CD4-positive, alpha-beta T cell (primary cell): ENCODE data around the gene PCDHB8. TPM values are rescaled to one million over a fixed set of nuclear protein-coding genes. Genes with fewer than 3 reads are reported as not detected.
"Not testable (repeated sequence)": the region's sequence is repeated elsewhere in the genome, so short reads cannot be mapped to it uniquely, and the experiment has no call there.

Source experiments
- ATAC-seq: fragments of 200-7000 bp; cut with Tn5 transposase; one replicate; pipeline ENCODE4 v1.10.0; 2022; ENCODE audit warnings: mild to moderate bottlenecking; ENCODE audit not compliant: poor library complexity
- CTCF ChIA-PET: fragments of 350-600 bp; sonication (Branson Sonifier 250); formaldehyde crosslinking; loops from one replicate; lab custom pipeline; 2021; ENCODE audit warnings: antibody characterized with exemption, inconsistent platforms; lab: Charles Lee
- POLR2A ChIA-PET: fragments of 350-600 bp; sonication (Branson Sonifier 250); formaldehyde crosslinking; loops from one replicate; lab custom pipeline; 2021; ENCODE audit warnings: antibody characterized with exemption, inconsistent platforms; lab: Charles Lee
- DNase-seq, 14 experiments: peaks; one replicate each; pipeline ENCODE4 v3.0.0-alpha.2; 2013 to 2020; ENCODE audit warnings: mixed read lengths in 2 of 14
- H3K27ac ChIP-seq, 2 donors: one replicate each; pipeline versions ENCODE4 v1.5.1 to v1.7.0; 2013; ENCODE audit warnings: low read length in 2 of 2, low read depth in 1 of 2, mild to moderate bottlenecking in 1 of 2
- H3K27me3 ChIP-seq, 2 experiments: 1 replicate in 1 of 2; 2 replicates in 1 of 2; pipeline versions ENCODE4 v1.6.1 to v1.7.0; 2013; ENCODE audit warnings: low read length in 2 of 2, control low read depth in 1 of 2, mild to moderate bottlenecking in 1 of 2, moderate library complexity in 1 of 2; ENCODE audit not compliant: insufficient read depth in 2 of 2, control insufficient read depth in 1 of 2
- H3K36me3 ChIP-seq: one replicate; pipeline ENCODE4 v1.6.1; 2013; ENCODE audit warnings: low read length, control low read depth; ENCODE audit not compliant: insufficient read depth
- H3K4me1 ChIP-seq: one replicate; pipeline ENCODE4 v1.6.1; 2013; ENCODE audit warnings: low read length, control low read depth; ENCODE audit not compliant: insufficient read depth
- H3K4me3 ChIP-seq: one replicate; pipeline ENCODE4 v1.5.1; 2013; ENCODE audit warnings: mild to moderate bottlenecking, low read length, moderate library complexity
- H3K9me3 ChIP-seq, 2 experiments: 1 replicate in 1 of 2; 2 replicates in 1 of 2; pipeline versions ENCODE4 v1.6.1 to v1.7.0; 2013; ENCODE audit warnings: low read length in 2 of 2, mild to moderate bottlenecking in 2 of 2, control low read depth in 1 of 2, moderate library complexity in 1 of 2; ENCODE audit not compliant: control insufficient read depth in 1 of 2, insufficient read depth in 1 of 2
- H3K27ac Mint-ChIP-seq: one replicate; pipeline ENCODE4 v1.8.0; 2020; ENCODE audit warnings: mixed read lengths
- H3K27me3 Mint-ChIP-seq: one replicate; pipeline ENCODE4 v1.8.0; 2021; ENCODE audit warnings: mixed read lengths
- H3K36me3 Mint-ChIP-seq: one replicate; pipeline ENCODE4 v1.8.0; 2021; ENCODE audit warnings: low read depth, mixed read lengths
- H3K4me1 Mint-ChIP-seq: one replicate; pipeline ENCODE4 v1.8.0; 2021; ENCODE audit warnings: low read depth, mixed read lengths
- H3K4me3 Mint-ChIP-seq: one replicate; pipeline ENCODE4 v1.8.0; 2020; ENCODE audit warnings: mild to moderate bottlenecking, mixed read lengths
- H3K9me3 Mint-ChIP-seq: one replicate; pipeline ENCODE4 v1.8.0; 2020; ENCODE audit warnings: mixed read lengths
- CTCF ChIP-seq: fragments of 200-600 bp; IDR thresholded peaks from one replicate; pipeline ENCODE4 v1.8.0; 2022; ENCODE audit warnings: antibody characterized with exemption, mild to moderate bottlenecking
- intact Hi-C, 2 experiments: fragments of 100-400 bp; cut with DNase I in 1 of 2; cut with micrococcal nuclease in 1 of 2; formaldehyde crosslinking; loops; one replicate each; pipeline versions ENCODE4 v1.15.1 to v1.9.0; 2023 to 2025; cut with DNase I, micrococcal nuclease
- polyA plus RNA-seq, 2 donors: library from polyadenylated mRNA; unstranded; fragments of 120-200 nt; gene quantifications; one replicate each; pipeline ENCODE4 v1.2.1, GENCODE V29; 2013
- total RNA-seq, 174 experiments: library from RNA in 2 of 174; stranded (reverse) in 2 of 174; gene quantifications; one replicate each; pipeline ENCODE4 v1.2.3 and lab custom pipeline; 2021 to 2026

The PCDHB8 gene
- total RNA-seq, result not detected
- polyA plus RNA-seq (2013, experiment 1 of 2), result not detected
- polyA plus RNA-seq (2013, experiment 2 of 2), result 0.05 TPM
- 0 to 0.11 (median 0) reads per million in 172 experiments for total RNA-seq (lab: John Stamatoyannopoulos, UW)

DNA sequence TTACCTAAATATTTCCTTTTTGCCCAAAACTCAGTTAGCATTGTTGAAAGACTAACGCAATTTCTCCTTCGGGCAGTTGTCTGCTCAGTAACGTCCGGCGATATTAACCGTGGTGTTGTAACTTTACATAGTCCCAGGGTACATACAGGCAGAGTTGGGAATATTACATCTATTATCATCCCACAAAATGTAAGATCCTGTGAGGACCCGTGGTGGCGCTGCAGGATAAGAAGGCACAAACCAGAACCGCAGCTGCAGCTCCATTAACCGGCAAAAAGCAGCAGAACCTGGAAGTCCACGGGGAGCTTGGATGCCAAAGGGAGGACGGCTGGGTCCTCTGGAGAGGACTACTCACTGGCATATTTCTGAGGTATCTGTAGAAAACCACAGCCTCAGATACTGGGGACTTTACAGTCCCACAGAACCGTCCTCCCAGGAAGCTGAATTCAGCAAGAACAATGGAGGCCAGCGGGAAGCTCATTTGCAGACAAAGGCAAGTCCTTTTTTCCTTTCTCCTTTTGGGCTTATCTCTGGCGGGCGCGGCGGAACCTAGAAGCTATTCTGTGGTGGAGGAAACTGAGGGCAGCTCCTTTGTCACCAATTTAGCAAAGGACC lies at the start of gene PCDHB8:
TSS of gene PCDHB8 (plus strand) at position 214 of the 615 bp plus-strand sequence. CDS start at position 459, 245 bp downstream.
- H3K4me3 Mint-ChIP-seq, ATAC-seq, H3K4me1 Mint-ChIP-seq, H3K36me3 ChIP-seq, H3K27ac ChIP-seq, H3K36me3 Mint-ChIP-seq, H3K4me3 ChIP-seq, H3K9me3 Mint-ChIP-seq, DNase-seq, H3K27ac Mint-ChIP-seq, CTCF ChIA-PET, intact Hi-C loops, H3K4me1 ChIP-seq, POLR2A ChIA-PET: not testable (repeated sequence)
- H3K27me3 Mint-ChIP-seq, result peaks cover 39% of the 10 kb centered on the region
- Histone ChIP-seq H3K9me3 (peaks cover 12 to 24% of the 10 kb centered on the region in 2 experiments), H3K27me3 (peaks cover 33 to 60% of the 10 kb centered on the region in 2 experiments)

DNA sequence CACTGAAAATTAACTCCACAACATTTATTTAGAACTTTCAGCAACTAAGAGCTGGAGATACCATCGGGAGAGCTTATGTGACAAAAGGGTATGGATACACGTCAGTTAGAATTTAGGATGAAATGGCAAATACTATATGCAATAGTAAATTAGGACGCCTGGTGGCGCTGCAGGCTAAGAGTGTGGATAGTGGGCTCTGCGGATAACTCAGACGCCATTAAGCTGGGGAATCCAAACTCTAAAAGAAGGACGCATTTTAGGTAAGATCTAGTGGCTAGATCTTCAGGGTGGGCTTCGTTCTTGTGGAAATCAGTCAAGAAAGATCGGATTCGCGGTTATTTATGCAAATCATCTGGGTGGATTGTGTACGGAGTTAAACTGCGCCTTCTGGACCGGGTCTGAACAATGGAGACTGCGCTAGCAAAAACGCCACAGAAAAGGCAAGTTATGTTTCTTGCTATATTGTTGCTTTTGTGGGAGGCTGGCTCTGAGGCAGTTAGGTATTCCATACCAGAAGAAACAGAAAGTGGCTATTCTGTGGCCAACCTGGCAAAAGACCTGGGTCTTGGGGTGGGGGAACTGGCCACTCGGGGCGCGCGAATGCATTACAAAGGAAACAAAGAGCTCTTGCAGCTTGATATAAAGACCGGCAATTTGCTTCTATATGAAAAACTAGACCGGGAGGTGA lies 42.4 kb upstream of the PCDHB8 start, which contains the start of gene PCDHB5:
TSS of gene PCDHB5 (plus strand) at position 177 of the 688 bp plus-strand sequence. CDS start at position 406, 229 bp downstream.
- Histone ChIP-seq H3K4me1 (no peaks in the 10 kb centered on the region), H3K4me3 (no peak within 1 kb of the TSS), H3K27me3 (peaks cover 0 to 15% of the 10 kb centered on the region in 2 experiments), H3K27ac (no peak within 1 kb of the TSS), H3K9me3 (peaks cover 25 to 34% of the 10 kb centered on the region in 2 experiments), H3K36me3 (no peaks in the 10 kb centered on the region)
- H3K36me3 Mint-ChIP-seq, result no peaks in the 10 kb centered on the region
- ChIA-PET POLR2A (no interaction called here), CTCF (interaction anchor here (1.2 kb wide), 1 partner anchor 429 kb away, joined by 3 read pairs; no protein-coding TSS in a partner anchor)
- DNase-seq, result no peak
- peaks cover 21% of the 10 kb centered on the region for H3K9me3 Mint-ChIP-seq
- no peak within 1 kb of the TSS for H3K27ac Mint-ChIP-seq
- no peak for TF ChIP-seq CTCF
- H3K4me1 Mint-ChIP-seq, result no peaks in the 10 kb centered on the region
- ATAC-seq, result no peak
- peak within 1 kb of the TSS; percentile 73 for H3K4me3 Mint-ChIP-seq
- peaks cover 50% of the 10 kb centered on the region for H3K27me3 Mint-ChIP-seq
- intact Hi-C loops, result no loop called here

DNA sequence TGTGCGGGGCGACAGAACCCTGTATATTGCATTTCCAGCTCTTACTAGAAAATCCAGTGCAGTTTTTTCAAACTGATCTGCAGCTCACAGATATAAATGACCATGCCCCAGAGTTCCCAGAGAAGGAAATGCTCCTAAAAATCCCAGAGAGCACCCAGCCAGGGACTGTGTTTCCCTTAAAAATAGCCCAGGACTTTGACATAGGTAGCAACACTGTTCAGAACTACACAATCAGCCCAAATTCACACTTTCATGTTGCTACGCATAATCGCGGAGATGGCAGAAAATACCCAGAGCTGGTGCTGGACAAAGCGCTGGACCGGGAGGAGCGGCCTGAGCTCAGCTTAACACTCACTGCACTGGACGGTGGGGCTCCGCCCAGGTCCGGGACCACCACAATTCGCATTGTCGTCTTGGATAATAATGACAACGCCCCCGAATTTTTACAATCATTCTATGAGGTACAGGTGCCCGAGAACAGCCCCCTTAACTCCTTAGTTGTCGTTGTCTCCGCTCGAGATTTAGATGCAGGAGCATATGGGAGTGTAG lies 41.8 kb upstream of the PCDHB8 start:
- H3K36me3 ChIP-seq, result no peaks in the 10 kb centered on the region
- H3K4me3 Mint-ChIP-seq, result no peak overlapping the region
- peaks cover 46% of the 10 kb centered on the region for H3K27me3 Mint-ChIP-seq
- intact Hi-C loops, result no loop called here
- H3K4me1 Mint-ChIP-seq, result no peaks in the 10 kb centered on the region
- POLR2A ChIA-PET, result no interaction called here
- H3K27me3 ChIP-seq, result peaks cover 0 to 15% of the 10 kb centered on the region in 2 experiments
- no peaks in the 10 kb centered on the region for H3K36me3 Mint-ChIP-seq
- no peak overlapping the region for H3K4me3 ChIP-seq
- DNase-seq (no peak), ATAC-seq (no peak)
- H3K9me3 ChIP-seq, result peaks cover 25 to 34% of the 10 kb centered on the region in 2 experiments
- no peak overlapping the region for H3K27ac Mint-ChIP-seq
- no peaks in the 10 kb centered on the region for H3K4me1 ChIP-seq
- no peak overlapping the region for H3K27ac ChIP-seq
- peaks cover 21% of the 10 kb centered on the region for H3K9me3 Mint-ChIP-seq
- CTCF ChIA-PET, result interaction anchor here (1.2 kb wide), 1 partner anchor 428 kb away, joined by 3 read pairs; no protein-coding TSS in a partner anchor
- TF ChIP-seq CTCF, result no peak

DNA sequence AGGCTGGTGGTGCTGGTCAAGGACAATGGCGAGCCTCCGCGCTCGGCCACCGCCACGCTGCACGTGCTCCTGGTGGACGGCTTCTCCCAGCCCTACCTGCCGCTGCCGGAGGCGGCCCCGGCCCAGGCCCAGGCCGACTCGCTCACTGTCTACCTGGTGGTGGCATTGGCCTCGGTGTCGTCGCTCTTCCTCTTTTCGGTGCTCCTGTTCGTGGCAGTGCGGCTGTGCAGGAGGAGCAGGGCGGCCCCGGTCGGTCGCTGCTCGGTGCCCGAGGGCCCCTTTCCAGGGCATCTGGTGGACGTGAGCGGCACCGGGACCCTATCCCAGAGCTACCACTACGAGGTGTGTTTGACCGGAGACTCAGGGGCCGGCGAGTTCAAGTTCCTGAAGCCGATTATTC lies 40.2 kb upstream of the PCDHB8 start:
- POLR2A ChIA-PET, ATAC-seq, H3K36me3 ChIP-seq, H3K36me3 Mint-ChIP-seq, H3K4me1 ChIP-seq, H3K4me3 ChIP-seq, CTCF ChIA-PET, H3K27ac Mint-ChIP-seq, H3K4me3 Mint-ChIP-seq, H3K27ac ChIP-seq, DNase-seq, H3K4me1 Mint-ChIP-seq, intact Hi-C loops: not testable (repeated sequence)
- H3K27me3 ChIP-seq, result peaks cover 0 to 15% of the 10 kb centered on the region in 2 experiments
- Mint-ChIP-seq H3K9me3 (peaks cover 25% of the 10 kb centered on the region), H3K27me3 (peaks cover 52% of the 10 kb centered on the region)
- peaks cover 25 to 34% of the 10 kb centered on the region in 2 experiments for H3K9me3 ChIP-seq
